KMS-11 (cell line): ENCODE measurements around the gene PARP12.

Experiments
- H2AFZ ChIP-seq: fragments of 200-600 bp; sonication (generic); 2 replicates; pipeline ENCODE4 v1.6.1; 2016; ENCODE audit warnings: antibody characterized with exemption, mixed run types, low read depth
- H3K27ac ChIP-seq: fragments of 200-600 bp; sonication (generic); 2 replicates; pipeline ENCODE4 v1.6.1; 2016; ENCODE audit warnings: mild to moderate bottlenecking, mixed run types
- H3K27me3 ChIP-seq: fragments of 200-600 bp; sonication (generic); 2 replicates; pipeline ENCODE4 v1.6.1; 2017; ENCODE audit warnings: mild to moderate bottlenecking, low read depth, mixed run types, moderate library complexity; ENCODE audit not compliant: insufficient read depth
- H3K36me3 ChIP-seq: fragments of 200-600 bp; sonication (generic); 2 replicates; pipeline ENCODE4 v1.6.1; 2017; ENCODE audit warnings: mild to moderate bottlenecking, mixed run types; ENCODE audit not compliant: insufficient read depth
- H3K4me1 ChIP-seq: fragments of 200-600 bp; sonication (generic); 2 replicates; pipeline ENCODE4 v1.6.1; 2016; ENCODE audit warnings: mild to moderate bottlenecking, low read depth, mixed run types; ENCODE audit not compliant: poor library complexity, severe bottlenecking
- H3K4me2 ChIP-seq: fragments of 200-600 bp; sonication (generic); 2 replicates; pipeline ENCODE4 v1.7.0; 2016; ENCODE audit warnings: mild to moderate bottlenecking, mixed run types
- H3K4me3 ChIP-seq: fragments of 200-600 bp; sonication (generic); IDR thresholded peaks from 2 replicates; pipeline ENCODE4 v1.6.1; 2017; ENCODE audit warnings: low read depth, low read length, mixed read lengths; ENCODE audit not compliant: insufficient read depth
- H3K79me2 ChIP-seq: fragments of 200-600 bp; sonication (generic); 2 replicates; pipeline ENCODE4 v1.6.1; 2016; ENCODE audit warnings: low read depth, mixed run types; ENCODE audit not compliant: insufficient read depth
- H3K9ac ChIP-seq: fragments of 200-600 bp; sonication (generic); 2 replicates; pipeline ENCODE4 v1.6.1; 2016; ENCODE audit warnings: mild to moderate bottlenecking, mixed run types
- H4K20me1 ChIP-seq: fragments of 200-600 bp; sonication (generic); 2 replicates; pipeline ENCODE4 v1.6.1; 2016; ENCODE audit warnings: mild to moderate bottlenecking, mixed run types; ENCODE audit not compliant: insufficient read depth
- TF ChIP-seq, protein P1 (sequence below): fragments of 200-600 bp; sonication (generic); conservative IDR thresholded peaks from 2 replicates; pipeline ENCODE4 v1.6.1; 2017; ENCODE audit warnings: low read depth, mild to moderate bottlenecking, antibody characterized with exemption, low read length, moderate library complexity, mixed read lengths

PARP12 gene

DNA sequence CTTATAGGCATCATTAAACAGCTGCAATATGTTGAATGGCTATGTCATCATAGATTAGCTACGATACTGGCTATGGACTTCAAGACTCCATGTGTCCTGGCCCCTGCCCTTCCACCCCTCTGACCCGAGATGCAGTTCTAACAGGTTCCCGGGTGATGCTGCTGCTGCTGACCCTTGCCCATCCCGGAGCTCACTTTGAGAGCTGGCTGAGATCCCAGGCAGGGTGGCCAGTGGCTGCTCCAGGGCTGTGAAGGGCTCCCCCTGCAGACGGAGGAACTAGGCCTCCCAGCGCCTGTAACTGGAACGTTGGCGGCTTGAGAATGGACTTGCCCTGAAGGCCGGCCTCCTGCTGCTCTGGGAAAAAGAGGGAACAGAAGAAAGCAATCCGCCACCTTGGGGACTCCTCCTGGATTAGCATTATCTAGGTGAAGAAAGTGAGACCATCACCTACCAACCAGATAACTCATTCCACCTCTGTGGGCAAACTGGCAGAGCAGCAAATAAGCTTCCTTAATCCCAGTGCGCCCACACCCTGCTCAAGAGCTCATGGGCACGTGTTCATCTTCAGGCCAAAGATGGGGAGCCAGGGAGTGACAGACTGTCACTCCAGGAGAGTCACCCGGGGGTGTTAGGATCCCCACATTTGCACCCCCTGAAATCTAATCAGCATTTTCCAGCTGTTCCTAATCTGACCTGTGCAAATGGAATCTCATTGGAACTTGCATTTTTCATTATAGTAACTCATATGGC is 56.8 kb downstream of the PARP12 start:
- H3K4me2 ChIP-seq = no peak overlapping the region
- H3K79me2 ChIP-seq = no peaks in the 10 kb centered on the region
- peaks cover 8% of the 10 kb centered on the region for H3K4me1 ChIP-seq
- H3K4me3 ChIP-seq = no peak overlapping the region
- no peaks in the 10 kb centered on the region for H3K36me3 ChIP-seq
- no peaks in the 10 kb centered on the region for H3K27me3 ChIP-seq
- H4K20me1 ChIP-seq = no peaks in the 10 kb centered on the region
- TF ChIP-seq, protein P1, sequence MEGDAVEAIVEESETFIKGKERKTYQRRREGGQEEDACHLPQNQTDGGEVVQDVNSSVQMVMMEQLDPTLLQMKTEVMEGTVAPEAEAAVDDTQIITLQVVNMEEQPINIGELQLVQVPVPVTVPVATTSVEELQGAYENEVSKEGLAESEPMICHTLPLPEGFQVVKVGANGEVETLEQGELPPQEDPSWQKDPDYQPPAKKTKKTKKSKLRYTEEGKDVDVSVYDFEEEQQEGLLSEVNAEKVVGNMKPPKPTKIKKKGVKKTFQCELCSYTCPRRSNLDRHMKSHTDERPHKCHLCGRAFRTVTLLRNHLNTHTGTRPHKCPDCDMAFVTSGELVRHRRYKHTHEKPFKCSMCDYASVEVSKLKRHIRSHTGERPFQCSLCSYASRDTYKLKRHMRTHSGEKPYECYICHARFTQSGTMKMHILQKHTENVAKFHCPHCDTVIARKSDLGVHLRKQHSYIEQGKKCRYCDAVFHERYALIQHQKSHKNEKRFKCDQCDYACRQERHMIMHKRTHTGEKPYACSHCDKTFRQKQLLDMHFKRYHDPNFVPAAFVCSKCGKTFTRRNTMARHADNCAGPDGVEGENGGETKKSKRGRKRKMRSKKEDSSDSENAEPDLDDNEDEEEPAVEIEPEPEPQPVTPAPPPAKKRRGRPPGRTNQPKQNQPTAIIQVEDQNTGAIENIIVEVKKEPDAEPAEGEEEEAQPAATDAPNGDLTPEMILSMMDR = peak; percentile 26; the same call in 1 of the 2 replicates
- H3K27ac ChIP-seq = no peak overlapping the region
- H2AFZ ChIP-seq = no peak overlapping the region
- no peak overlapping the region for H3K9ac ChIP-seq

DNA sequence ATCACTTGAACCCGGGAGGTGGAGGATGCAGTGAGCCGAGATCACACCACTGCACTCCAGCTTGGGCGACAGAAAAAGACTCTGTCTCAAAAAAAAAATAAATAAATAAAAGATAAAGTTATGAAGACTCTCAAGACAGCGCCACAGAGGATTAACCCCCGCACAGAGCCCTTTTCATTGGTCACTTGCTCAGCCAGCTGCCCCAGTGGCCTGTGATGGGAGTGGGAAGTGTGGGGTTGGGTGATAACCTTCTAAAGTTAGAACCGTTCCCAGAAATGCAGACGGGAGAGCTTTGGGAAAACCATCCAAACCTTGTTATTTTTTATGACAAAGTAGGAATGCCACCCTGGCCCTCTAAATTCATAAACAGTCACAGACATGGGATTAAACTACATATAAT is 57.4 kb downstream of the PARP12 start:
- TF ChIP-seq, protein P1 = no peak
- H3K79me2 ChIP-seq = no peaks in the 10 kb centered on the region

DNA sequence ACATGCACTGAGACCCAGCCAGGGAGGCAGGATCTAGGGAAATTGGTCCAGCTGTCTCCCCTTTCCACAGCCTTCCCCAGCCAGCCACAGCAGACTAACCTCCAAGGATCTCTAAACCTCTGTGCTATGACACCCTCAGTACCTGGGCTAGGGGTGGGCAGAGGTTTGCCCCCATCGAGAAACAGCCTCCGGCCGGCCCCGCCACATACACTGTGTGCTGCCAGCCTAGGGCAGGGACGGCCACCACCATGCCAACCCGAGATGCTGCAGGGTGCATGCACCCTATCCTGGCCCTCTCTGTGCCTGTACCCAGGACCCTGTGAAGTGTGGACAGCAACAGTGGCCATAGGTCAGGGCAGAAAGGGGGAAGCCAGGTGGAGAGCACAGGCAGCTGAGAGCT is 58.1 kb downstream of the PARP12 start:
- Histone ChIP-seq H3K9ac (no peak overlapping the region), H3K27ac (no peak overlapping the region), H3K4me3 (no peak overlapping the region), H4K20me1 (no peaks in the 10 kb centered on the region), H3K4me2 (no peak overlapping the region), H3K27me3 (no peaks in the 10 kb centered on the region), H3K36me3 (no peaks in the 10 kb centered on the region), H2AFZ (peak overlapping the region; percentile 16; the same call in 1 of the 2 replicates), H3K4me1 (peaks cover 8% of the 10 kb centered on the region), H3K79me2 (no peaks in the 10 kb centered on the region)
- TF ChIP-seq, protein P1 = no peak

More for the DNA sequence above, 57.4 kb downstream of the PARP12 start:
- Histone ChIP-seq H3K4me3 (no peak overlapping the region), H3K4me1 (peaks cover 8% of the 10 kb centered on the region), H2AFZ (no peak overlapping the region), H3K36me3 (no peaks in the 10 kb centered on the region), H3K27ac (no peak overlapping the region), H4K20me1 (no peaks in the 10 kb centered on the region), H3K4me2 (no peak overlapping the region), H3K9ac (no peak overlapping the region), H3K27me3 (no peaks in the 10 kb centered on the region)

DNA sequence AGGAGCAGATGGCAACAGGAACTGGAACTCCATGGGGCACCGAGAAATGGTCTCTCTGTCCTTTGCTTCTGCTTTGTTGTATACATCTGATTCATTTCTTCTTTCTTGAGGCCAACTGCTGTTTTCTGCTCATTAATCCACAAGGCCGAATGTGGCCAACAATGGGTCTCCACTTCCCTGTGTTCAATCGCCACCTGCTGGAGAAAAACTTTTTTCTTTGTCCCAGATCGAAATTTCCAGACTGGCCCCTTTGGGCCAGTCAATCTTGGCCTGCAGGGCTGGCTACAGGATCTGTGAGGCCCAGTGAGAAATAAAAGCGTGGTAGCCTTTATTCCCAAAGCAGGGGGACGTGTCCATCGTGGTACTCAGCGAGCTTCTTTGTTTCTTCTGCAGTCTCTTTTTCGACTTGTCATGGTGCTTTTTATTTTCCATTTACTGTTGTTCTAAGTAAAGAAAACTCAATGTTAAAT is 58.8 kb downstream of the PARP12 start:
- Histone ChIP-seq H3K9ac (no peak overlapping the region), H3K79me2 (no peaks in the 10 kb centered on the region), H3K4me3 (no peak overlapping the region), H4K20me1 (no peaks in the 10 kb centered on the region), H3K27me3 (no peaks in the 10 kb centered on the region), H3K4me1 (peaks cover 8% of the 10 kb centered on the region), H2AFZ (peak overlapping the region; percentile 16; the same call in 1 of the 2 replicates), H3K27ac (no peak overlapping the region), H3K36me3 (no peaks in the 10 kb centered on the region), H3K4me2 (no peak overlapping the region)
- TF ChIP-seq, protein P1 = peak; percentile 98
